OCI-LY1 (cell line): ENCODE data around the gene ULK3.

Experiments
- CTCF ChIP-seq: fragments of 200-600 bp; sonication (generic), shearing (Covaris generic); IDR thresholded peaks from 2 replicates; pipeline ENCODE4 v1.5.1; 2017; ENCODE audit warnings: mild to moderate bottlenecking, antibody characterized with exemption, low read length, moderate library complexity, mixed read lengths
- EZH2 ChIP-seq: fragments of 200-600 bp; sonication (generic), shearing (Covaris generic); IDR thresholded peaks from 2 replicates; pipeline ENCODE4 v1.8.0; 2017; ENCODE audit warnings: borderline replicate concordance, mixed run types, mild to moderate bottlenecking, antibody characterized with exemption, low read length, moderate library complexity, mixed read lengths

DNA sequence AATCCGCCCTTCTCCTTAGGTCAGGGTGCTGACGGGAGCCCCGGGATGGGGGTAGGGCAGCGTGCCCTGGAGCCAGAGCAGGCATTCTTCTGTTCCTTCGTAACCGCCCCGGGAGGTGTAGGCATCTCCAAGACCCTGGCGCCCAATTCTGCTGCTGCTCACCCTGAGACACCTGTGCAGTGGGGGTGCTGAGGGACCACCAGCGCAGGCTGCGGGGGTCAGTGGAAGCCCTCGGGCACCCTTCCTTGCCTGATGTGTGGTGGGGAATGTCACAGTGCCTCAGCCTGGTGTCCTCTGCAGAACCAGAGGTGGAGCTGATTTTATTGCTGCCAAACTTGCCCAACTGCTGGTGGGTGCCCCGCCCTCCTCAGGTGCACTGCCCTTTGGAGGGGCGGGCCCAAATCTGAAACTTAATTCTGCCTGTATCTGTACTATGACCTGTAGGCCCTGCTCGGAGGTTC lies 53.8 kb downstream of the ULK3 start:
- TF ChIP-seq CTCF (no peak), EZH2 (no peak)
